HCT116 (cell line): ENCODE measurements around the gene SMPDL3A.

Source experiments
- EGR1 ChIP-seq: IDR thresholded peaks from 2 replicates; pipeline ENCODE4 v1.6.1; 2012; ENCODE audit warnings: low read depth
- ELF1 ChIP-seq: IDR thresholded peaks from 2 replicates; pipeline ENCODE4 v1.6.1; 2012; ENCODE audit warnings: low read depth, borderline replicate concordance
- EZH2 ChIP-seq: fragments of 200-600 bp; sonication (generic); IDR thresholded peaks from 2 replicates; pipeline ENCODE4 v1.6.1; 2017; ENCODE audit warnings: antibody characterized with exemption, mixed run types
- FOSL1 ChIP-seq: IDR thresholded peaks from 2 replicates; pipeline ENCODE4 v1.6.1; 2012; ENCODE audit warnings: low read depth
- POLR2A ChIP-seq: IDR thresholded peaks from 2 replicates; pipeline ENCODE4 v1.7.0; 2011; ENCODE audit warnings: borderline replicate concordance; ENCODE audit not compliant: insufficient read depth, insufficient read length; ENCODE audit errors: extremely low read depth
- SP1 ChIP-seq: IDR thresholded peaks from 2 replicates; pipeline ENCODE4 v1.6.1; 2012; ENCODE audit warnings: low read depth
- TCF7L2 ChIP-seq: IDR thresholded peaks from 2 replicates; pipeline ENCODE4 v1.7.0; 2011; ENCODE audit warnings: borderline replicate concordance, inconsistent platforms; ENCODE audit not compliant: insufficient read depth, insufficient read length; ENCODE audit errors: extremely low read depth
- ZNF274 ChIP-seq: fragments of 200-500 bp; sonication (Bioruptor generic); IDR thresholded peaks from 2 replicates; pipeline ENCODE4 v1.6.1; 2014; ENCODE audit warnings: mild to moderate bottlenecking, low read depth, low read length, inconsistent platforms
- TF ChIP-seq, protein P1 (sequence below), 3 experiments: fragments of 200-600 bp in 1 of 3; sonication (generic) in 1 of 3; IDR thresholded peaks in 2 of 3; conservative IDR thresholded peaks in 1 of 3; 2 replicates each; pipeline ENCODE4 v1.5.1; 2012 to 2017; ENCODE audit warnings: low read depth in 2 of 3, low read length in 2 of 3, antibody characterized with exemption in 1 of 3, borderline replicate concordance in 1 of 3, control low read depth in 1 of 3, mild to moderate bottlenecking in 1 of 3, mixed read lengths in 1 of 3, mixed run types in 1 of 3, moderate library complexity in 1 of 3; ENCODE audit not compliant: insufficient read depth in 1 of 3

DNA sequence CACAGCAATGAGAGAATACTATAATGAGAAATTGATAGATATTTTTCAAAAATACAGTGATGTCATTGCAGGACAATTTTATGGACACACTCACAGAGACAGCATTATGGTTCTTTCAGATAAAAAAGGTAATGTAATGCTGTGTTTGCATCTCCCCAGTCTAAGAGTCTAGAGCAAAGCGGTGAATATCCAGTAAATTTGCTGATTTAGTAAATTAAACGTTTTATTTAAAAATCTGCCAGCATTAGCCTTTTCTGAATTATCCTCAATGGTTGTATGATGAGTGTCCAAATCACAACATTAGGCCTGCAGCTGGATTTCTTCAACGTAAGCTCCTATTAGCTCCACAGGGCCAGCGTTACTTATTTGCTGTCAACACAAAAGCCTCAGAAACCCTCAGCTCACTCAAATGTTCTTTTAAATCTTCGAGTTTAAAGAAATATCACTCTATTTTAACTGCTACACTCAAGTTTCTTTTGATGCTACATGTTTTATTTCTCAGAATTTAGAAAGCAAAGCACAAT, 16.0 kb downstream of the SMPDL3A start:
- TF ChIP-seq EZH2: no peak
- no peak for TF ChIP-seq EGR1
- TF ChIP-seq FOSL1: no peak
- TF ChIP-seq TCF7L2: no peak
- no peak for TF ChIP-seq SP1
- TF ChIP-seq, protein P1, sequence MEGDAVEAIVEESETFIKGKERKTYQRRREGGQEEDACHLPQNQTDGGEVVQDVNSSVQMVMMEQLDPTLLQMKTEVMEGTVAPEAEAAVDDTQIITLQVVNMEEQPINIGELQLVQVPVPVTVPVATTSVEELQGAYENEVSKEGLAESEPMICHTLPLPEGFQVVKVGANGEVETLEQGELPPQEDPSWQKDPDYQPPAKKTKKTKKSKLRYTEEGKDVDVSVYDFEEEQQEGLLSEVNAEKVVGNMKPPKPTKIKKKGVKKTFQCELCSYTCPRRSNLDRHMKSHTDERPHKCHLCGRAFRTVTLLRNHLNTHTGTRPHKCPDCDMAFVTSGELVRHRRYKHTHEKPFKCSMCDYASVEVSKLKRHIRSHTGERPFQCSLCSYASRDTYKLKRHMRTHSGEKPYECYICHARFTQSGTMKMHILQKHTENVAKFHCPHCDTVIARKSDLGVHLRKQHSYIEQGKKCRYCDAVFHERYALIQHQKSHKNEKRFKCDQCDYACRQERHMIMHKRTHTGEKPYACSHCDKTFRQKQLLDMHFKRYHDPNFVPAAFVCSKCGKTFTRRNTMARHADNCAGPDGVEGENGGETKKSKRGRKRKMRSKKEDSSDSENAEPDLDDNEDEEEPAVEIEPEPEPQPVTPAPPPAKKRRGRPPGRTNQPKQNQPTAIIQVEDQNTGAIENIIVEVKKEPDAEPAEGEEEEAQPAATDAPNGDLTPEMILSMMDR (IDR thresholded peaks at IDR 0.05 in 2 of 3, conservative IDR thresholded peaks at IDR 0.05 in 1 of 3; ENCODE audit: borderline replicate concordance in 1 of 3, insufficient read depth in 1 of 3, low read depth in 2 of 3, low read length in 2 of 3): no peak
- no peak for TF ChIP-seq ELF1
- TF ChIP-seq POLR2A: no peak
- TF ChIP-seq ZNF274: no peak
